ENCODE results near the gene SOX10.
"Not testable (repeated sequence)": the region's sequence is repeated elsewhere in the genome, so short reads cannot be mapped to it uniquely, and the experiment has no call there.

SOX10 gene

DNA sequence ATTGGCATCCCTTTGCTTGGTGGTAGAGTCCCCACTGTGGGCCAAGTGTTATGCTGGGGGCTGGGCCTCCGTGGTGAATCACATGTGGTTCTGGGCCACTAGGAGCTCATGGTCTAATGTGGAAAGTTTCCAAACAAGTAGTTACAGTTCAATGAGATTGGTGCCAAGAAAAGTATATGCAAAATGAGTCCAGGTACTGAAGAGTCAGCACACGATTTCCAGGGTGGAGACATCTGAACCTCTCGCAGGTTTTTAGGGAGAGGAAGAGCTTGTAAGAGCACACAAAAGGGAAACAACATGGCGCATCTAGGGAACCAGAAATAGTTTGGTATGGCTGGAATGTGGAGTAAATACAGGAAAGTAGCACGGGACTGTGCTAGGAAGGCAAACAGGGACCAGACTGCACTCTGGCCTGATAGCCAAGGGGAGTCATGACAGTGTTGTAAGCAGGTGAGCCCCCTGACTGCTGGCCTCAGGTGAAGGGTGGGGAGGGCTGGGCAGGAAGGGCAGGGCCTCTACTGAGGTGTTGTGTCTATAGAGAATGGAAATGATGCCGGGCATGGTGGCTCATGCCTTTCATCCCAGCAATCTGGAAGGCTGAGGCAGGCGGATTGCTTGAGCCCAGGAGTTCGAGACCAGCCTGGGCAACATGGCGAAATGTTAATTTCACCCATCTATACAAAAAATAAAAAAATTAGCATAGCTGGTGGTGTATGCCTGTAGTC, 18.3 kb downstream of the SOX10 start:
- H2BK120ac ChIP-seq (ENCODE audit: low read depth, low read length), result no peak overlapping the region
- no peak overlapping the region for H4K8ac ChIP-seq (ENCODE audit: low read depth, low read length)
- no peak overlapping the region for H2BK5ac ChIP-seq (ENCODE audit: low read length)
- H3K18ac ChIP-seq (ENCODE audit: low read length), result no peak overlapping the region
- no peaks in the 10 kb centered on the region for H3K79me2 ChIP-seq (ENCODE audit: control insufficient read depth, insufficient read depth, low read length)
- DNase-seq, result no peak
- H3K9ac ChIP-seq (ENCODE audit: low read length), result no peak overlapping the region
- no peak overlapping the region for H3K23ac ChIP-seq (ENCODE audit: low read length)
- H3K4ac ChIP-seq (ENCODE audit: low read depth, low read length), result no peak overlapping the region
- no peak overlapping the region for H3K27ac ChIP-seq (ENCODE audit: low read depth, low read length)
- no peak overlapping the region for H3K4me2 ChIP-seq (ENCODE audit: low read length)
- H3K36me3 ChIP-seq (ENCODE audit: control insufficient read depth, insufficient read depth, low read length), result peaks cover 6% of the 10 kb centered on the region
- WGBS (ENCODE audit: extremely low coverage, insufficient coverage, low lambda C conversion rate), result no CpG with 5 or more reads among the region's 9 CpGs
- H3K79me1 ChIP-seq (ENCODE audit: low read length), result peaks cover 5% of the 10 kb centered on the region
- H3K4me1 ChIP-seq (ENCODE audit: control insufficient read depth, low read depth, low read length), result no peaks in the 10 kb centered on the region
- no peak overlapping the region for H3K4me3 ChIP-seq (ENCODE audit: low read length)
- no peak overlapping the region for H2AK5ac ChIP-seq (ENCODE audit: low read length)
- no peak overlapping the region for H3K56ac ChIP-seq (ENCODE audit: low read length)
- H4K5ac ChIP-seq (ENCODE audit: low read length), result no peak overlapping the region
- no peaks in the 10 kb centered on the region for H3K27me3 ChIP-seq (ENCODE audit: insufficient read depth, low read length, poor library complexity)
- H2BK15ac ChIP-seq (replicated peaks; ENCODE audit: low read depth), result no peak overlapping the region

DNA sequence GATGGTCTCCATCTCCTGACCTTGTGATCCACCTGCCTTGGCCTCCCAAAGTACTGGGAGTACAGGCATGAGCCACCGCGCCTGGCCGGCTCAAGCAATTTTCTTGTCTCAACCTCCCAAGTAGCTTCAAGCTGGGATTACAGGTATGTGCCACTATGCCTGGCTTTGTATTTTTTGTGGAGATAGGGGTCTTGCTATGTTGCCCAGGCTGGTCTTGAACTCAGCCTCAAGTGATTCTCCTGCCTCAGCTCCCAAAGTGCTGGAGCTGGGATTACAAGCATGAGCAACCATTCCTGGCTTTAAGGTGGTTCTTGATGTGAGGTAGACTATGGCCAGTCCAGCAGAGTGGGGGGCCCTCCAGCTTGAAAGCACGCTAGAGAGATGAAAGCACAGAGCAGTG, 23.3 kb downstream of the SOX10 start:
- Histone ChIP-seq H3K79me1 (ENCODE audit: low read length) (peaks cover 4% of the 10 kb centered on the region), H3K36me3 (ENCODE audit: control insufficient read depth, insufficient read depth, low read length) (peaks cover 15% of the 10 kb centered on the region)

DNA sequence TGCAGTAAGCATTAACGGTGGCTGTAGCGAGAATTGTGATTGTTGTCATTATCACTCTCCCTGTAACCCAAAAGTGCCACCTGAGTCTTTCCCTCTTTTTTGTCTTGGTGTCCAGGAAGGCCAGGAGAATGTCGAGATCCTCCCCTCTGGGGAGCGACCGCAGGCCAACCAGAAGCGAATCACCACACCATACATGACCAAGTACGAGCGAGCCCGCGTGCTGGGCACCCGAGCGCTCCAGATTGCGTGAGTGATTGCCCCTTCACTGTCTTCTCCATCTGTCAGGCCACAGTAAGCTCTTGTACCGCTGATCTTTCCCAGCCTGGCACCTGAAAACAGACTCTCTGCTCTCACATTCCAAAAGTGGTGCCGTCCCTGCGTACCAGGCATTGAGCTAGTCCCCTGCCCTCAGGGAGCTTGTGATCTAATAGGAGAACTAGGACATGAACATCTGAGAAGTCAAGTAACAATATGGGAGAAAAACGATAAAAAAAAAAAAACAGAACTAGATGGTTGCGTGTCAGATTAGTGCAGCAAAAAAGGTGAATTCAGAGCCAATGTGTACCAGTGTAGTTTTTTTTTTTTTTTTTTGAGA, 25.0 kb downstream of the SOX10 start:
- no peak overlapping the region for H3K4me2 ChIP-seq (ENCODE audit: low read length)
- H4K8ac ChIP-seq (ENCODE audit: low read depth, low read length), result no peak overlapping the region
- peaks cover 6% of the 10 kb centered on the region for H3K79me1 ChIP-seq (ENCODE audit: low read length)
- no CpG with 5 or more reads among the region's 18 CpGs for WGBS (ENCODE audit: extremely low coverage, insufficient coverage, low lambda C conversion rate)
- no peak overlapping the region for H3K18ac ChIP-seq (ENCODE audit: low read length)
- no peak overlapping the region for H2BK15ac ChIP-seq (replicated peaks; ENCODE audit: low read depth)
- no peak overlapping the region for H3K4me3 ChIP-seq (ENCODE audit: low read length)
- H3K56ac ChIP-seq (ENCODE audit: low read length), result no peak overlapping the region
- no peak overlapping the region for H2BK120ac ChIP-seq (ENCODE audit: low read depth, low read length)
- peaks cover 15% of the 10 kb centered on the region for H3K36me3 ChIP-seq (ENCODE audit: control insufficient read depth, insufficient read depth, low read length)
- H3K27ac ChIP-seq (ENCODE audit: low read depth, low read length), result no peak overlapping the region
- no peak overlapping the region for H4K5ac ChIP-seq (ENCODE audit: low read length)
- no peak overlapping the region for H2AK5ac ChIP-seq (ENCODE audit: low read length)
- peaks cover 3% of the 10 kb centered on the region for H3K4me1 ChIP-seq (ENCODE audit: control insufficient read depth, low read depth, low read length)
- no peak overlapping the region for H3K9ac ChIP-seq (ENCODE audit: low read length)
- H3K27me3 ChIP-seq (ENCODE audit: insufficient read depth, low read length, poor library complexity), result no peaks in the 10 kb centered on the region
- peaks cover 7% of the 10 kb centered on the region for H3K79me2 ChIP-seq (ENCODE audit: control insufficient read depth, insufficient read depth, low read length)
- H2BK5ac ChIP-seq (ENCODE audit: low read length), result no peak overlapping the region
- H3K23ac ChIP-seq (ENCODE audit: low read length), result no peak overlapping the region
- H3K4ac ChIP-seq (ENCODE audit: low read depth, low read length), result no peak overlapping the region
- no peak for DNase-seq

More for the DNA sequence above, 23.3 kb downstream of the SOX10 start:
- WGBS (ENCODE audit: extremely low coverage, insufficient coverage, low lambda C conversion rate), result no CpG with 5 or more reads among the region's 4 CpGs
- Histone ChIP-seq H3K4me3 (ENCODE audit: low read length) (no peak overlapping the region), H3K4me1 (ENCODE audit: control insufficient read depth, low read depth, low read length) (no peaks in the 10 kb centered on the region), H3K56ac (ENCODE audit: low read length) (no peak overlapping the region), H3K4me2 (ENCODE audit: low read length) (no peak overlapping the region), H2BK15ac (replicated peaks; ENCODE audit: low read depth) (no peak overlapping the region), H3K9ac (ENCODE audit: low read length) (no peak overlapping the region), H2AK5ac (ENCODE audit: low read length) (no peak overlapping the region), H3K18ac (ENCODE audit: low read length) (no peak overlapping the region), H4K5ac (ENCODE audit: low read length) (no peak overlapping the region), H2BK5ac (ENCODE audit: low read length) (no peak overlapping the region), H4K8ac (ENCODE audit: low read depth, low read length) (no peak overlapping the region), H3K23ac (ENCODE audit: low read length) (no peak overlapping the region), H3K27ac (ENCODE audit: low read depth, low read length) (no peak overlapping the region), H3K27me3 (ENCODE audit: insufficient read depth, low read length, poor library complexity) (no peaks in the 10 kb centered on the region), H2BK120ac (ENCODE audit: low read depth, low read length) (no peak overlapping the region), H3K79me2 (ENCODE audit: control insufficient read depth, insufficient read depth, low read length) (no peaks in the 10 kb centered on the region), H3K4ac (ENCODE audit: low read depth, low read length) (no peak overlapping the region)
- no peak for DNase-seq

DNA sequence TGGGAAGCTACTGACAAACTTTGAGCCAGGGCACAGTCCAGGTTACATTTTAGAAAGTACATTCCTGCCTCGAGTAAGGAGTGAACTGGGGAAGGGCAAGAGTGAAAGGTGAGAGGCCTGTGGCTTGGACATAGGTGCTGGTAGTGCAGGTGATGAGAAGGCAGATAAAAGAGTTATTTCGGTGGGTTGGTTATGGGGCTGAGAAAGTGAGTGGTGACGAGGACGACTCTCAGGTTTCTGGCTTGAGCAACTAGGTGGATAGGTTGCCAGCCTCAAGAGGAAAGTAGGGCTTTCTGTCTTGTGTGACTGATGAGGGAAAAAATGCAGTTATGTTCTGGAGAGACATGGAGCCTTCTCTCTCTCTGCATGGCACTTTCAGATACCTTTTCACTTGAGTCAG, 27.1 kb downstream of the SOX10 start:
- Histone ChIP-seq H3K4ac (ENCODE audit: low read depth, low read length) (no peak overlapping the region), H4K5ac (ENCODE audit: low read length) (no peak overlapping the region), H3K18ac (ENCODE audit: low read length) (no peak overlapping the region), H2BK120ac (ENCODE audit: low read depth, low read length) (no peak overlapping the region), H3K56ac (ENCODE audit: low read length) (no peak overlapping the region), H2BK15ac (replicated peaks; ENCODE audit: low read depth) (no peak overlapping the region), H3K9ac (ENCODE audit: low read length) (no peak overlapping the region), H3K27me3 (ENCODE audit: insufficient read depth, low read length, poor library complexity) (no peaks in the 10 kb centered on the region), H2AK5ac (ENCODE audit: low read length) (no peak overlapping the region), H3K27ac (ENCODE audit: low read depth, low read length) (no peak overlapping the region), H4K8ac (ENCODE audit: low read depth, low read length) (no peak overlapping the region), H3K79me1 (ENCODE audit: low read length) (peaks cover 9% of the 10 kb centered on the region), H3K4me3 (ENCODE audit: low read length) (no peak overlapping the region), H3K36me3 (ENCODE audit: control insufficient read depth, insufficient read depth, low read length) (peaks cover 15% of the 10 kb centered on the region), H3K4me1 (ENCODE audit: control insufficient read depth, low read depth, low read length) (peaks cover 3% of the 10 kb centered on the region), H3K23ac (ENCODE audit: low read length) (no peak overlapping the region), H3K4me2 (ENCODE audit: low read length) (no peak overlapping the region), H3K79me2 (ENCODE audit: control insufficient read depth, insufficient read depth, low read length) (peaks cover 13% of the 10 kb centered on the region), H2BK5ac (ENCODE audit: low read length) (no peak overlapping the region)
- no peak for DNase-seq
- WGBS (ENCODE audit: extremely low coverage, insufficient coverage, low lambda C conversion rate), result no CpG with 5 or more reads among the region's 4 CpGs

DNA sequence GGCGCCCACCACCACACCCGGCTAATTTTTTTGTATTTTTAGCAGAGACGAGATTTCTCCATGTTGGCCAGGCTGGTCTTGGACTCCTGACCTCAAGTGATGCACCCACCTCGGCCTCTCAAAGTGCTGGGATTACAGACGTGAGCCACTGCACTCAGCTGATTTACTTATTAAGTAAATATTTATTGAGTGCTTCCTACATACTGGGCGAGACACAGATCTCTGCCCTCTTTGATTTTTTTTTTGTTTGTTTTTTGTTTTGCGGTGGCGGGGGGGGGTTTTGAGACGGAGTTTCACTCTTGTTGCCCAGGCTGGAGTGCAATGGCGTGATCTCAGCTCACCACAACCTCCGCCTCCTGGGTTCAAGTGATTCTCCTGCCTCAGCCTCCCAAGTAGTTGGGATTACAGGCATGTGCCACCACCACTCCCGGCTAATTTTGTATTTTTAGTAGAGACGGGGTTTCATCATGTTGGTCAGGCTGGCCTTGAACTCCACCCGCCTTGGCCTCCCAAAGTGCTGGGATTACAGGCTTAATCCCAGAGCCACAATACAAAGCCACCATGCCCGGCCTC, 28.4 kb downstream of the SOX10 start:
- H3K27ac ChIP-seq (ENCODE audit: low read depth, low read length); H3K56ac ChIP-seq (ENCODE audit: low read length); H2BK15ac ChIP-seq (replicated peaks; ENCODE audit: low read depth); H4K8ac ChIP-seq (ENCODE audit: low read depth, low read length); H3K9ac ChIP-seq (ENCODE audit: low read length); H2BK5ac ChIP-seq (ENCODE audit: low read length); H3K4me1 ChIP-seq (ENCODE audit: control insufficient read depth, low read depth, low read length); H3K79me1 ChIP-seq (ENCODE audit: low read length); DNase-seq; H3K18ac ChIP-seq (ENCODE audit: low read length); H3K23ac ChIP-seq (ENCODE audit: low read length); H3K4me2 ChIP-seq (ENCODE audit: low read length); H2AK5ac ChIP-seq (ENCODE audit: low read length); H3K4me3 ChIP-seq (ENCODE audit: low read length); H2BK120ac ChIP-seq (ENCODE audit: low read depth, low read length); H3K4ac ChIP-seq (ENCODE audit: low read depth, low read length); H3K27me3 ChIP-seq (ENCODE audit: insufficient read depth, low read length, poor library complexity); H4K5ac ChIP-seq (ENCODE audit: low read length): not testable (repeated sequence)
- Histone ChIP-seq H3K36me3 (ENCODE audit: control insufficient read depth, insufficient read depth, low read length) (peaks cover 11% of the 10 kb centered on the region), H3K79me2 (ENCODE audit: control insufficient read depth, insufficient read depth, low read length) (peaks cover 13% of the 10 kb centered on the region)
- WGBS (ENCODE audit: extremely low coverage, insufficient coverage, low lambda C conversion rate), result no CpG with 5 or more reads among the region's 15 CpGs
